ENCODE results near the gene PPFIA1.

PPFIA1 gene

GRCh38 chr11:70312401-70313357 is 42.2 kb downstream of the PPFIA1 start:
- TF ChIP-seq EZH2 (optimal IDR thresholded peaks at IDR 0.05; ENCODE audit: low read depth, low read length), result no peak
- TF ChIP-seq CTCF (IDR thresholded peaks at IDR 0.05; ENCODE audit: low read length), result no peak
- TF ChIP-seq EZH2phosphoT487 (IDR thresholded peaks at IDR 0.05; ENCODE audit: low read length), result no peak
- Histone ChIP-seq H3K27ac (ENCODE audit: low read length) (no peak overlapping the region), H3K79me2 (ENCODE audit: low read length) (peaks cover 6% of the 10 kb centered on the region; the same call in 1 of the 2 replicates), H3F3A (ENCODE audit: insufficient read depth, low read length) (no peaks in the 10 kb centered on the region), H3K9ac (ENCODE audit: low read length) (no peak overlapping the region), H3K36me3 (replicated peaks; ENCODE audit: insufficient read depth, low read length) (no peaks in the 10 kb centered on the region), H3K4me2 (ENCODE audit: low read depth, low read length) (no peak overlapping the region), H3K27me3 (replicated peaks; ENCODE audit: insufficient read depth, low read length) (no peaks in the 10 kb centered on the region), H3K4me1 (ENCODE audit: low read length) (no peaks in the 10 kb centered on the region), H4K20me1 (ENCODE audit: insufficient read depth, low read length) (no peaks in the 10 kb centered on the region), H2AFZ (ENCODE audit: low read length) (no peak overlapping the region), H3K9me3 (replicated peaks; ENCODE audit: insufficient read depth, low read length) (no peaks in the 10 kb centered on the region), H3K9me2 (replicated peaks; ENCODE audit: insufficient read depth, low read length) (no peaks in the 10 kb centered on the region), H3K4me3 (ENCODE audit: low read length) (no peak overlapping the region)
- no peak for DNase-seq

- Histone ChIP-seq H3K9ac (ENCODE audit: low read length) (no peak overlapping the region), H3K4me1 (ENCODE audit: low read length) (no peaks in the 10 kb centered on the region), H3K79me2 (ENCODE audit: low read length) (peaks cover 3% of the 10 kb centered on the region; the same call in 1 of the 2 replicates)
These were observed 43.5 kb downstream of the PPFIA1 start for GRCh38 chr11:70313945-70314344.

GRCh38 chr11:70314730-70315129 is 44.2 kb downstream of the PPFIA1 start:
- no peaks in the 10 kb centered on the region for H4K20me1 ChIP-seq (ENCODE audit: insufficient read depth, low read length)
- H2AFZ ChIP-seq (ENCODE audit: low read length), result no peak overlapping the region
- H3F3A ChIP-seq (ENCODE audit: insufficient read depth, low read length), result no peaks in the 10 kb centered on the region
- TF ChIP-seq CTCF (IDR thresholded peaks at IDR 0.05; ENCODE audit: low read length) (no peak), EZH2phosphoT487 (IDR thresholded peaks at IDR 0.05; ENCODE audit: low read length) (no peak), EZH2 (optimal IDR thresholded peaks at IDR 0.05; ENCODE audit: low read depth, low read length) (no peak)
- H3K79me2 ChIP-seq (ENCODE audit: low read length), result peaks cover 3% of the 10 kb centered on the region; the same call in 1 of the 2 replicates
- DNase-seq, result no peak
- no peaks in the 10 kb centered on the region for H3K36me3 ChIP-seq (replicated peaks; ENCODE audit: insufficient read depth, low read length)
- no peaks in the 10 kb centered on the region for H3K9me2 ChIP-seq (replicated peaks; ENCODE audit: insufficient read depth, low read length)
- H3K27me3 ChIP-seq (replicated peaks; ENCODE audit: insufficient read depth, low read length), result no peaks in the 10 kb centered on the region
- H3K4me1 ChIP-seq (ENCODE audit: low read length), result no peaks in the 10 kb centered on the region
- H3K27ac ChIP-seq (ENCODE audit: low read length), result no peak overlapping the region
- no peak overlapping the region for H3K4me3 ChIP-seq (ENCODE audit: low read length)
- no peak overlapping the region for H3K9ac ChIP-seq (ENCODE audit: low read length)
- no peaks in the 10 kb centered on the region for H3K9me3 ChIP-seq (replicated peaks; ENCODE audit: insufficient read depth, low read length)
- H3K4me2 ChIP-seq (ENCODE audit: low read depth, low read length), result no peak overlapping the region

More at GRCh38 chr11:70313945-70314344, 43.5 kb downstream of the PPFIA1 start:
- DNase-seq, result no peak
- Histone ChIP-seq H3K9me3 (replicated peaks; ENCODE audit: insufficient read depth, low read length) (no peaks in the 10 kb centered on the region), H3F3A (ENCODE audit: insufficient read depth, low read length) (no peaks in the 10 kb centered on the region), H2AFZ (ENCODE audit: low read length) (no peak overlapping the region), H3K36me3 (replicated peaks; ENCODE audit: insufficient read depth, low read length) (no peaks in the 10 kb centered on the region), H3K27me3 (replicated peaks; ENCODE audit: insufficient read depth, low read length) (no peaks in the 10 kb centered on the region), H3K4me2 (ENCODE audit: low read depth, low read length) (no peak overlapping the region), H3K27ac (ENCODE audit: low read length) (no peak overlapping the region), H3K9me2 (replicated peaks; ENCODE audit: insufficient read depth, low read length) (no peaks in the 10 kb centered on the region), H4K20me1 (ENCODE audit: insufficient read depth, low read length) (no peaks in the 10 kb centered on the region), H3K4me3 (ENCODE audit: low read length) (no peak overlapping the region)
- TF ChIP-seq EZH2phosphoT487 (IDR thresholded peaks at IDR 0.05; ENCODE audit: low read length) (no peak), CTCF (IDR thresholded peaks at IDR 0.05; ENCODE audit: low read length) (no peak), EZH2 (optimal IDR thresholded peaks at IDR 0.05; ENCODE audit: low read depth, low read length) (no peak)

All from MM.1S (cell line).